HPDE6-E6E7 (cell line): ENCODE data around the gene MRC1.

ENCODE experiments used
- DNase-seq: peaks from one replicate; pipeline ENCODE4 v3.0.0; 2011; ENCODE audit warnings: missing footprints; ENCODE audit errors: extremely low spot score

Gene MRC1

GRCh38 chr10:17808971-17809841, at the start of gene MRC1:
Gene MRC1, plus strand, starts transcription at chr10:17809348. Its CDS starts 118 bp downstream, at chr10:17809466.
- no peak for DNase-seq

- no peak for DNase-seq
Observed at GRCh38 chr10:17764142-17764541, 45.0 kb upstream of the MRC1 start.

- no peak for DNase-seq
Observed at GRCh38 chr10:17765602-17766001, 43.5 kb upstream of the MRC1 start.

- no peak for DNase-seq
Observed at GRCh38 chr10:17766731-17767130, 42.4 kb upstream of the MRC1 start.

- DNase-seq: peak; percentile 22
Observed at GRCh38 chr10:17768496-17768895, 40.7 kb upstream of the MRC1 start.

- DNase-seq: peak; percentile 9
Observed at GRCh38 chr10:17768957-17769356, 40.2 kb upstream of the MRC1 start.

- DNase-seq: no peak
Observed at GRCh38 chr10:17771017-17771416, 38.1 kb upstream of the MRC1 start.

GRCh38 chr10:17779784-17780183, 29.4 kb upstream of the MRC1 start:
- DNase-seq: no peak

- no peak for DNase-seq
Observed at GRCh38 chr10:17780727-17781126, 28.4 kb upstream of the MRC1 start.

- DNase-seq: no peak
Observed at GRCh38 chr10:17781856-17782255, 27.3 kb upstream of the MRC1 start.

- DNase-seq: peak; percentile 3
Observed at GRCh38 chr10:17782921-17783665, 26.1 kb upstream of the MRC1 start.

GRCh38 chr10:17783751-17784150, 25.4 kb upstream of the MRC1 start:
- no peak for DNase-seq

GRCh38 chr10:17784688-17785087, 24.5 kb upstream of the MRC1 start:
- no peak for DNase-seq

GRCh38 chr10:17785276-17785930, 23.7 kb upstream of the MRC1 start:
- no peak for DNase-seq

- DNase-seq: peak; percentile 6
Observed at GRCh38 chr10:17787087-17787961, 21.8 kb upstream of the MRC1 start.

GRCh38 chr10:17788646-17789045, 20.5 kb upstream of the MRC1 start:
- no peak for DNase-seq

GRCh38 chr10:17789396-17789795, 19.8 kb upstream of the MRC1 start:
- DNase-seq: no peak

GRCh38 chr10:17790651-17791050, 18.5 kb upstream of the MRC1 start:
- no peak for DNase-seq

GRCh38 chr10:17792991-17793390, 16.2 kb upstream of the MRC1 start:
- DNase-seq: no peak

GRCh38 chr10:17793823-17794644, 15.1 kb upstream of the MRC1 start:
- no peak for DNase-seq

- DNase-seq: no peak
Observed at GRCh38 chr10:17795083-17795482, 14.1 kb upstream of the MRC1 start.
